Activated CD8-positive, alpha-beta memory T cell treated with anti-CD3 and anti-CD28 coated beads, Interleukin-2, amount 10 ng/mL, durations not matched to agents 7 days and 5 days (primary cell): ENCODE data around the gene ARHGEF6. TPM values are rescaled to one million over a fixed set of nuclear protein-coding genes. Genes with fewer than 3 reads are reported as not detected.

Experiments
- ATAC-seq: fragments of 150-1000 bp; cut with Tn5 transposase; one replicate; pipeline ENCODE4 v1.10.0; 2021; ENCODE audit warnings: moderate library complexity
- CTCF ChIA-PET: fragments of 350-600 bp; sonication (Branson Sonifier 250); formaldehyde crosslinking; loops from one replicate; lab custom pipeline; 2021; ENCODE audit warnings: antibody characterized with exemption; lab: Charles Lee
- DNase-seq: peaks from one replicate; pipeline ENCODE4 v3.0.0-alpha.2; 2020
- H3K27ac Mint-ChIP-seq: one replicate; pipeline ENCODE4 v1.8.0; 2021; ENCODE audit warnings: mild to moderate bottlenecking, mixed read lengths
- H3K27me3 Mint-ChIP-seq: one replicate; pipeline ENCODE4 v1.8.0; 2021; ENCODE audit warnings: mixed read lengths
- H3K36me3 Mint-ChIP-seq: one replicate; pipeline ENCODE4 v1.8.0; 2021; ENCODE audit warnings: mild to moderate bottlenecking, mixed read lengths
- H3K4me1 Mint-ChIP-seq: one replicate; pipeline ENCODE4 v1.8.0; 2021; ENCODE audit warnings: mixed read lengths
- H3K4me3 Mint-ChIP-seq: one replicate; pipeline ENCODE4 v1.8.0; 2021; ENCODE audit warnings: mild to moderate bottlenecking, moderate library complexity, mixed read lengths
- H3K9me3 Mint-ChIP-seq: one replicate; pipeline ENCODE4 v1.8.0; 2022; ENCODE audit warnings: low read depth, mixed read lengths
- total RNA-seq, 2 experiments: library from RNA; stranded (reverse); gene quantifications; one replicate each; pipeline ENCODE4 v1.2.3, GENCODE V29; 2021

ARHGEF6 gene
- total RNA-seq, 2 experiments from 2014 or later = 108 to 126 TPM

DNA sequence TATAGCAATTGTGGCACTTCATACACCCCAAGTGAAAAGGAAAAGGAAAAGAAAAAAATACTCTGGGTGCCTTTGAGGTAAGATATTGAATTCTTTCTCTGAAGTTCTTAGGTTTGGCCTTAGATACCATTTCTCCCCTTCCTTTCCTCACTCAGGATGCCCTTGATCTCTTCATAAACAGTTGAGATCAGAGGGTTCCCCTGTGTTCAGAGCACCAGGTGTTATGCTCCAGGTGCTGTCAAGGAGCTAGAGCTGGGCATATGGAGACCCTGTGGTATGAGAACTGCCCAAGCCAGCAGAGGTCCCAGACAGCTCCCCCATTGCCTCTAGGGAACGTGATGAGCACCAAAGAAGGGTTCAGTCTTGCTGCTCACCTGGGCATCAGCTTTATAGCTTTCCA is 149.9 kb downstream of the ARHGEF6 start:
- H3K27ac Mint-ChIP-seq = peak overlapping the region; percentile 90
- ATAC-seq (no peak), DNase-seq (no peak)
- peaks cover 86% of the 10 kb centered on the region for H3K4me1 Mint-ChIP-seq
- peaks cover 14% of the 10 kb centered on the region for H3K36me3 Mint-ChIP-seq
- no peak overlapping the region for H3K4me3 Mint-ChIP-seq
- CTCF ChIA-PET = no interaction called here
- peaks cover 3% of the 10 kb centered on the region for H3K9me3 Mint-ChIP-seq
- no peaks in the 10 kb centered on the region for H3K27me3 Mint-ChIP-seq

DNA sequence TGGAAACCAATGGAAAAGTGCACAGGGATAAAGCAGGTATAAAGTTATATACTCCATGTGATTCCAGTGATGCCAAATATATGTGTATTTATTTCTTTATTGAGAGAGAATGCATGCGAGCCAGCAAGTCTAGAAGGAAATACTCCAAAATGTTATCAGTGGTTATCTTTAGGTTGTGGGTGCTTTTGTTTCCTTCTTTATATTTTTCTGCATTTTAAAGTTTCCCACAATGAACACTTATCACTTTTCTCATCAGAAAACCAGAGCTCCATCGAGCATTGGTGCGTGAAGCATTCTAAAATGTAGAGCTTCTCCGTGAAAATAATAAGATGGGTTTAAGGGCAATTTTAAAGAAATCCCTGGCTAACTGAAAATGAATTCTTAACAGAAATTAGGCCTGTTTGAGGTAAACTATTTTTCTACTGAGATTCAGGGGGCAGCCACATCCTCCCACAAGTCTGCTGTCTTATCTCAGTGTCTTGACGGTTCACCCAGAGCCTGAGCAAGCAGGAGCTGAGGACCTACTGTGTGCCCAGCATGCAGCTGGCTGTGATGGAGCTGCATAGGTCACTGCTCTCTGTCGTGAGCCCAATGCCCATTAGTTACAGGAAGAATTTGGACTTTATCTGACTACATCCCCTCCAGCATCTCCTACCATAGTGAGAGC is 151.5 kb downstream of the ARHGEF6 start:
- peak overlapping the region; percentile 90 for H3K27ac Mint-ChIP-seq

GRCh38 chrX:136627409-136627808 is 153.3 kb downstream of the ARHGEF6 start:
- H3K27me3 Mint-ChIP-seq = no peaks in the 10 kb centered on the region

More for the DNA sequence above, 151.5 kb downstream of the ARHGEF6 start:
- peaks cover 88% of the 10 kb centered on the region for H3K4me1 Mint-ChIP-seq
- H3K9me3 Mint-ChIP-seq = peaks cover 6% of the 10 kb centered on the region
- ATAC-seq = peak; percentile 14
- no peak overlapping the region for H3K4me3 Mint-ChIP-seq
- peaks cover 16% of the 10 kb centered on the region for H3K36me3 Mint-ChIP-seq
- CTCF ChIA-PET = interaction anchor here (1.0 to 1.8 kb wide), 2 partner anchors 9 to 52 kb away, joined by 3 to 4 read pairs; no protein-coding TSS in a partner anchor
- DNase-seq = peak; percentile 76
- H3K27me3 Mint-ChIP-seq = no peaks in the 10 kb centered on the region

DNA sequence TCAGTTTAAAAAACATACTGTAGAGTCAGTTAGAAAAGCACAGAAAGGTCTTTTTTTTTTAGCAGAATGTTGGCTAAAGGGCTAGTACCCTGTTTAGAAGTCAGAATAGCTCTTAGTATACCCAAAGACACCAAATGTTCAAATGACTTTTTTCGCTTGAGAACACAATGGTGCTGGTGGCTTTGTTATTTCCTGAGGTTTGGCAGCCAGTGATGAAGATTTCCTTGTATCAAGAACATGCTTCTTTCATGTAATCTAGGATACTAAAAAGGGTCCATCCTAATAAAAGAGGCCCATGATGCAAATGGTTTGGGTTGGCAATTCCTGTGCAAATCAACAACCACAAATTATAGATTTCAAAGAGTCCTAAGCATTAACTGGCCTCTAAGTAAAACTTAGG is 153.8 kb downstream of the ARHGEF6 start:
- H3K9me3 Mint-ChIP-seq = peaks cover 3% of the 10 kb centered on the region
- DNase-seq (no peak), ATAC-seq (peak; percentile 4)
- H3K27ac Mint-ChIP-seq = peak overlapping the region; percentile 93
- H3K27me3 Mint-ChIP-seq = no peaks in the 10 kb centered on the region
- H3K36me3 Mint-ChIP-seq = peaks cover 14% of the 10 kb centered on the region
- H3K4me3 Mint-ChIP-seq = peak overlapping the region; percentile 40
- CTCF ChIA-PET = interaction anchor here (1.4 to 2.2 kb wide), 5 partner anchors 9 to 68 kb away, joined by 3 to 7 read pairs (median 5); no protein-coding TSS in a partner anchor
- H3K4me1 Mint-ChIP-seq = peaks cover 95% of the 10 kb centered on the region

More at GRCh38 chrX:136627409-136627808, 153.3 kb downstream of the ARHGEF6 start:
- H3K27ac Mint-ChIP-seq = peak overlapping the region; percentile 93
- H3K36me3 Mint-ChIP-seq = peaks cover 12% of the 10 kb centered on the region
- DNase-seq = peak; percentile 67
- peaks cover 3% of the 10 kb centered on the region for H3K9me3 Mint-ChIP-seq
- CTCF ChIA-PET = interaction anchor here (1.2 to 2.2 kb wide), 5 partner anchors 9 to 67 kb away, joined by 3 to 7 read pairs (median 5); no protein-coding TSS in a partner anchor
- peaks cover 94% of the 10 kb centered on the region for H3K4me1 Mint-ChIP-seq
- peak overlapping the region; percentile 18 for H3K4me3 Mint-ChIP-seq
- peak; percentile 65 for ATAC-seq

- DNase-seq (no peak), ATAC-seq (peak; percentile 42)
- CTCF ChIA-PET = interaction anchor here (0.7 to 2.2 kb wide), 7 partner anchors 9 to 81 kb away, joined by 3 to 7 read pairs (median 5); no protein-coding TSS in a partner anchor
- H3K27ac Mint-ChIP-seq = peak overlapping the region; percentile 93
- H3K4me1 Mint-ChIP-seq = peaks cover 98% of the 10 kb centered on the region
- peaks cover 18% of the 10 kb centered on the region for H3K36me3 Mint-ChIP-seq
- H3K9me3 Mint-ChIP-seq = peaks cover 3% of the 10 kb centered on the region
- H3K4me3 Mint-ChIP-seq = peak overlapping the region; percentile 40
- H3K27me3 Mint-ChIP-seq = no peaks in the 10 kb centered on the region
These were observed 154.5 kb downstream of the ARHGEF6 start for GRCh38 chrX:136626237-136626636.

GRCh38 chrX:136625246-136625645 is 155.5 kb downstream of the ARHGEF6 start:
- no peak for DNase-seq
- H3K4me1 Mint-ChIP-seq = peaks cover 95% of the 10 kb centered on the region
- peaks cover 3% of the 10 kb centered on the region for H3K9me3 Mint-ChIP-seq
- H3K4me3 Mint-ChIP-seq = no peak overlapping the region
- H3K27me3 Mint-ChIP-seq = no peaks in the 10 kb centered on the region
- CTCF ChIA-PET = interaction anchor here (1.5 kb wide), 1 partner anchor 11 kb away, joined by 7 read pairs; no protein-coding TSS in a partner anchor
- ATAC-seq = no peak
- peaks cover 20% of the 10 kb centered on the region for H3K36me3 Mint-ChIP-seq
- peak overlapping the region; percentile 93 for H3K27ac Mint-ChIP-seq

DNA sequence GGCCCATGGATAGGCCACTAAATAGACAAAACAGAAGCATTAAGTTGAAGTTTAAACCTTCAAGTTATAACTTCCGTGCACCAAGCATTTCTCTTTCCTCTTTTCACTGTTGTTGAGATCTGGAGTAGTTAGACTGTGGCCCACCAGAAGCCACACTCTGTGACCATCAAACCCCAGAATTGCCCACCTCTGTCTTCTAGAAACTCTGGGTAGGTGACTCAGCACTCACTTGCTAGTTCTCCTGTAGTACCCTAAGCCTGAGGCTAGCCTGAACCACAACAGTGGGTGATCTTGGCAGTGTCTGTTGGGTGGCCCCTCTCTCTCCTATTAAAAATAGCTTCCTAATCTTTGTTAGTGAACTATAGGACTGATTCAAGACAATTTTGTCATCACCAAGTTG is 157.3 kb downstream of the ARHGEF6 start:
- peaks cover 14% of the 10 kb centered on the region for H3K36me3 Mint-ChIP-seq
- CTCF ChIA-PET = interaction anchor here (0.7 to 2.9 kb wide), 4 partner anchors 9 to 47 kb away, joined by 3 to 11 read pairs (median 4); no protein-coding TSS in a partner anchor

DNA sequence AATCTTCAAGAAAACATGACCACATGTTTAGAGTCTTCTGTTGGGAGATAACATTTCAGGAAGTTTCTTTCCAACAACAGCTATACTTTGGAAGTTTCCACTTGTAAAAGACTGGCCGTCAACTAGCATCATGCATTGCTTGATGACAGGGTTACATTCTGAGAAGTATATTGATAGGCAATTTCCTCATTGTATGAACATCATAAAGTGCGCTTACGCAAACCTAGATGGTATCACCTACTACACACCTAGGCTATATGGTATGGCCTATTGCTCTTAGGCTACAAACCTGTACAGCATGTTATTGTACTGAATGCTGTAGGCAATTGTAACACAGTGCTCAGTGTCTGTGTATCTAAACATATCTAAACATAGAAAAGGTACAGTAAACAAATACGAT is 158.2 kb downstream of the ARHGEF6 start:
- peaks cover 95% of the 10 kb centered on the region for H3K4me1 Mint-ChIP-seq
- peaks cover 14% of the 10 kb centered on the region for H3K36me3 Mint-ChIP-seq

More for the DNA sequence above, 157.3 kb downstream of the ARHGEF6 start:
- Mint-ChIP-seq H3K4me3 (no peak overlapping the region), H3K4me1 (peaks cover 95% of the 10 kb centered on the region), H3K9me3 (peaks cover 3% of the 10 kb centered on the region), H3K27ac (peak overlapping the region; percentile 89), H3K27me3 (no peaks in the 10 kb centered on the region)
- ATAC-seq (peak; percentile 37), DNase-seq (peak; percentile 89)

DNA sequence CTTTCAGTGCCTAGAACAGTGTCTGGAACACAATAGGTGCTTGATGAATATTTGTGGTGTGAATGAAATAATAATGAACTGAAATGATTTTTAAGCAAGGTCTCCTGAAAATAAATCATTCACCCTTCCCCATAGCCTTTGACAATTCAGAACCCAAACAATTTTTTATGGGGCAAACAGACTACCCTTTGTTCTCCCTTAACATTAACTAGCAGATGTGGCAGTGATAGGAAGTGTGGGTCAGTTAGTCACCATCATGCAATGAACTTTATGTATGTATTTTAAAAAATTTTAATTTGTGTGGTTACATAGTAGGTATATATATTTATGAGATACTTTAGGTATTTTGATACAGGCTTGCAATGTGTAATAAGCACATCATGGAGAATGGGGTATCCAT is 160.0 kb downstream of the ARHGEF6 start:
- peak overlapping the region; percentile 84 for H3K27ac Mint-ChIP-seq
- no peak for ATAC-seq

More for the DNA sequence above, 158.2 kb downstream of the ARHGEF6 start:
- ATAC-seq (no peak), DNase-seq (no peak)
- Mint-ChIP-seq H3K27me3 (no peaks in the 10 kb centered on the region), H3K4me3 (no peak overlapping the region), H3K9me3 (peaks cover 3% of the 10 kb centered on the region), H3K27ac (peak overlapping the region; percentile 89)
- CTCF ChIA-PET = interaction anchor here (1.4 to 2.9 kb wide), 3 partner anchors 13 to 72 kb away, joined by 4 to 11 read pairs (median 5); no protein-coding TSS in a partner anchor

DNA sequence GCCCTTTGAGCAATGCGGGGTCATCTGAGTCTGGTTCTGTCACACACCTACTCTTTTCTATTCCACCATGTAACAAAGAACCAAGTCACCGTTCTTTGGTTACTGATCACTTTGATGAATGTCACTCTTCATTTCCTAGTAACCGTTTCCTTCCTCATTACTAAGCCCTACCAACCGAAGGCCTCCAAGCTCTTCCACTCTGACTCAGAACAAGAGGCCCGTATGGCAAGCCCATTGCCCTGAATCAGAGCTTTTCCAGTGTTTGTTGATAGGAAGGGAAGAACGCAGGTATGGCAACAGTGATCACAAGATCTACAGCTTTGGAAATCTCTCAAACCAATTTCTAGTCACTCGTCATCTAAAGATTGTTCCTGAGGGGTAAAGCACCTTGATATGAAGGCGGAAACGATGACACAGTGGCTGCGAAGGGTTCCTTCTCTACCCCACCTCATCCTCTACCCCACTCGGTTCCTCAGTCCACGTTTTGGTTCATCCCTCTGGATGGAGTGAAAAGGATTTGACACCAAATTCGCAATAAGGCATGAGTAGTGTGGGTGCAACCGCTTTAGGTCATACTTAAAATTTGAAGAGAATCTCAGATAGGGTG is 160.7 kb downstream of the ARHGEF6 start:
- no peaks in the 10 kb centered on the region for H3K27me3 Mint-ChIP-seq
- no peak overlapping the region for H3K4me3 Mint-ChIP-seq
- H3K9me3 Mint-ChIP-seq = peaks cover 3% of the 10 kb centered on the region

More for the DNA sequence above, 160.0 kb downstream of the ARHGEF6 start:
- Mint-ChIP-seq H3K4me3 (no peak overlapping the region), H3K27me3 (no peaks in the 10 kb centered on the region), H3K4me1 (peaks cover 87% of the 10 kb centered on the region), H3K36me3 (peaks cover 14% of the 10 kb centered on the region), H3K9me3 (peaks cover 3% of the 10 kb centered on the region)
- CTCF ChIA-PET = interaction anchor here (1.1 kb wide), 1 partner anchor 8 kb away, joined by 3 read pairs; no protein-coding TSS in a partner anchor
- DNase-seq = no peak

DNA sequence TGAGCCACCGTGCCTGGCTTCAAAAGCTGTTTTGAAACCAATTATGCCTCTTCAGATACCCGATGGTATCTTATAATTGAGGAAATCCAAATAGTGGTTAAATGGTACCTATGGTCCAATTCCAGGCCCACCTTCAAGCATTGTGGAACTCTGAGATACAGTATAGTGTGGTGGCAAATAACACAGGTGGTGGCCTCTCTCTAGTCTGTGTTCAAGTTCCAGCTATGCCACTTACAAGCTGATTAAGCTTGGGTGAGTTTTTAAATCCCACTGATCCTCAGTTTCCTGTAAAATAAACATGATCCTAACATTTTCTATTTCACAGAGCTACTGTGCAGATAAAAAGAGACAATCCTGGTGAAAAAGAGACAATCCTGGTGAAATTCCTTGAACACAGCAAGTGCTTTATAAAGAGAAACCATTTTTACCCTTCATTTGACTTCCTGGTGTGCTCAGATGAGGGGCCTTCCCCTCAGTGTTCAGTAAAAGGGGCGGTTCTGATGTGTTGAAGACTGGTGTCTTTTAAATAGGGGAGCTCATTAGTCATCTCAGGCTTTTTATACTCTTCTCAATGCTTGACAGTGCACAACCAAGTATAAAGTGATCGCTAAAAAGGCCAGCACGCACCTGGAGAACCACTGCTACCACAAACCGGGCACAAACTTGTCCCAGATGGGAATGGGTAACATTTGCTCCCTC is 163.6 kb downstream of the ARHGEF6 start:
- peaks cover 58% of the 10 kb centered on the region for H3K4me1 Mint-ChIP-seq

More for the DNA sequence above, 160.7 kb downstream of the ARHGEF6 start:
- CTCF ChIA-PET = interaction anchor here (1.1 to 3.9 kb wide), 3 partner anchors 8 to 74 kb away, joined by 3 to 13 read pairs (median 3); no protein-coding TSS in a partner anchor
- ATAC-seq (peak; percentile 59), DNase-seq (peak; percentile 59)
- peaks cover 83% of the 10 kb centered on the region for H3K4me1 Mint-ChIP-seq
- H3K36me3 Mint-ChIP-seq = peaks cover 14% of the 10 kb centered on the region
- H3K27ac Mint-ChIP-seq = peak overlapping the region; percentile 84

More for the DNA sequence above, 163.6 kb downstream of the ARHGEF6 start:
- no peaks in the 10 kb centered on the region for H3K27me3 Mint-ChIP-seq
- no peaks in the 10 kb centered on the region for H3K9me3 Mint-ChIP-seq
- H3K4me3 Mint-ChIP-seq = no peak overlapping the region
- peaks cover 7% of the 10 kb centered on the region for H3K36me3 Mint-ChIP-seq
- ATAC-seq (peak; percentile 90), DNase-seq (peak; percentile 59)
- CTCF ChIA-PET = interaction anchor here (1.0 to 3.9 kb wide), 6 partner anchors 9 to 77 kb away, joined by 3 to 13 read pairs (median 5); no protein-coding TSS in a partner anchor
- H3K27ac Mint-ChIP-seq = peak overlapping the region; percentile 86
